Measurements from ENCODE around the gene NBPF6. TPM values are rescaled to one million over a fixed set of nuclear protein-coding genes. Genes with fewer than 3 reads are reported as not detected.
"Not testable (repeated sequence)": the region's sequence is repeated elsewhere in the genome, so short reads cannot be mapped to it uniquely, and the experiment has no call there.

NBPF6 gene
- total RNA-seq, 1 experiment from 2014 or later: not detected

DNA sequence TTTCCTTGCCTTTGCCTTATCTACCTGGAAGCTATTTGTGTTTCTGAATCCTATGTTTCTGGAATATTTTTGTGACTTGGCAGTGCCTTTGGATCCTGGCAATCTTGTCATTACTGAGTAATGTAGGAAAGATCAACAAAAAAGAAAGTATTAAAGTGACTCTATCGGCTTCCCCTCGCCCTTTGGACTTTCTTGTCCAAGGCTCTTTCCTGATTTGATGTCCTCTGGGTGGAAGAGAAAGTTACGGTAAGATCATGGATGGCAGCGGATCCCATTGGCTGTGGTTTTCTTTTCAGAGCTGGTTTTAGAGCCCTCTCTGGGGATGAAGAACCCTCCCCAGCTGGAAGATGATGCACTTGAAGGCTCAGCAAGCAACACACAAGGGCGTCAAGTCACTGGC lies 17.0 kb downstream of the NBPF6 start:
- H3K4me3 ChIP-seq; H3K36me3 ChIP-seq; H3K9me3 ChIP-seq (replicated peaks); H3K27ac ChIP-seq; H3K4me1 ChIP-seq (replicated peaks); H3K27me3 ChIP-seq (replicated peaks); DNase-seq (ENCODE audit: low read depth in 1 of 2, low spot score in 2 of 2): not testable (repeated sequence)

GRCh38 chr1:108470750-108471149 lies 20.6 kb downstream of the NBPF6 start:
- H3K4me3 ChIP-seq; H3K4me1 ChIP-seq (replicated peaks); DNase-seq (ENCODE audit: low read depth in 1 of 2, low spot score in 2 of 2); H3K27ac ChIP-seq; H3K9me3 ChIP-seq (replicated peaks); H3K27me3 ChIP-seq (replicated peaks); H3K36me3 ChIP-seq: not testable (repeated sequence)

- not testable (repeated sequence) for H3K4me3 ChIP-seq
Observed at GRCh38 chr1:108474516-108474915, 24.4 kb downstream of the NBPF6 start.

GRCh38 chr1:108478429-108479015 lies 28.4 kb downstream of the NBPF6 start:
- Histone ChIP-seq H3K27me3 (replicated peaks) (no peaks in the 10 kb centered on the region; the same call in 1 of the 2 replicates), H3K9me3 (replicated peaks) (no peaks in the 10 kb centered on the region), H3K4me3 (no peak overlapping the region)

More at GRCh38 chr1:108474516-108474915, 24.4 kb downstream of the NBPF6 start:
- H3K27ac ChIP-seq; H3K9me3 ChIP-seq (replicated peaks); H3K4me1 ChIP-seq (replicated peaks); H3K27me3 ChIP-seq (replicated peaks); DNase-seq (ENCODE audit: low read depth in 1 of 2, low spot score in 2 of 2); H3K36me3 ChIP-seq: not testable (repeated sequence)

DNA sequence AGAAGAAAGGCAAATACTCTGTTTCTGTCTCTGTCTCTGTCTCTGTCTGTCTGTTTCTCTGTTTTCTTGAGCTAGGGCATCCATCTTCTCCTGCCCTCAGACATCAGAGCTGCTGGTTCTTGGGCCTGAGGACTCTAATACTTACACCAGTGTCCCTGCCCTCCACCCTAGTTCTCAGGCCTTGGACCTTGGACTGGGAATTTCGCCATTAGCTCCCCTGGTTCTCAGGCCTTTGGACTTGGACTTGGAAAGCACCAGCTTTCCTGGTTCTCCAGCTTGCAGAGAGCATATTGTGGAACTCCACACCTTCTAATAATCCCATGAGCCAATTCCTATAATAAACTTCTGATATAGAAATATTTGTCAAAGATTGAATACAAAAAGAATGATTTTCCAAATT lies 32.6 kb downstream of the NBPF6 start:
- Histone ChIP-seq H3K36me3 (no peaks in the 10 kb centered on the region), H3K4me3 (no peak overlapping the region), H3K27me3 (replicated peaks) (no peaks in the 10 kb centered on the region), H3K9me3 (replicated peaks) (no peaks in the 10 kb centered on the region), H3K27ac (no peak overlapping the region), H3K4me1 (replicated peaks) (no peaks in the 10 kb centered on the region)
- DNase-seq (ENCODE audit: low read depth in 1 of 2, low spot score in 2 of 2): no peak

More at GRCh38 chr1:108478429-108479015, 28.4 kb downstream of the NBPF6 start:
- Histone ChIP-seq H3K4me1 (replicated peaks) (no peaks in the 10 kb centered on the region), H3K36me3 (no peaks in the 10 kb centered on the region), H3K27ac (no peak overlapping the region)
- DNase-seq (ENCODE audit: low read depth in 1 of 2, low spot score in 2 of 2): no peak

DNA sequence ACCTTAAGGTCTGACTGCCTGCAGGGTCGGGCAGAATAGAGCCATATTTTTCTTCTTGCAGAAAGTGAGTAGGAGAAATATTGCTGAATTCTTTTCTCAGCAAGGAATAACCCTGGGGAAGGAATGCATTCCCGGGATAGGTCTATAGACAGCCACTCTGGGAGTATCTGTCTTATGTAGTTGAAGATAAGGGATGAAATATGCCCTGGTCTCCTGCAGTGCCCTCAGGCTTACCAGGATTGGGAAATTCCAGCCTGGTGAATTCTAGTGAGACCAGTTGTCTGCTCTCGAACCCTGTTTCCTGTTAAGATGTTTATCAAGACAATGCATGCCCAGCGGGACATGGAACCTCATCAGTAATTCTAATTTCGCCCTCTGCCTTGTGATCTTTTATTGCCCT lies 35.8 kb downstream of the NBPF6 start:
- H3K4me3 ChIP-seq; H3K27ac ChIP-seq; H3K36me3 ChIP-seq; DNase-seq (ENCODE audit: low read depth in 1 of 2, low spot score in 2 of 2); H3K4me1 ChIP-seq (replicated peaks); H3K27me3 ChIP-seq (replicated peaks); H3K9me3 ChIP-seq (replicated peaks): not testable (repeated sequence)

GRCh38 chr1:108486707-108487106 lies 36.6 kb downstream of the NBPF6 start:
- DNase-seq (ENCODE audit: low read depth in 1 of 2, low spot score in 2 of 2): not testable (repeated sequence)

GRCh38 chr1:108495008-108495407 lies 44.9 kb downstream of the NBPF6 start:
- not testable (repeated sequence) for H3K4me1 ChIP-seq (replicated peaks); H3K36me3 ChIP-seq; H3K9me3 ChIP-seq (replicated peaks); H3K27me3 ChIP-seq (replicated peaks); H3K4me3 ChIP-seq; H3K27ac ChIP-seq; DNase-seq (ENCODE audit: low read depth in 1 of 2, low spot score in 2 of 2)

More at GRCh38 chr1:108486707-108487106, 36.6 kb downstream of the NBPF6 start:
- not testable (repeated sequence) for H3K27ac ChIP-seq; H3K9me3 ChIP-seq (replicated peaks); H3K27me3 ChIP-seq (replicated peaks); H3K4me3 ChIP-seq; H3K36me3 ChIP-seq; H3K4me1 ChIP-seq (replicated peaks)

- H3K4me3 ChIP-seq; DNase-seq (ENCODE audit: low read depth in 1 of 2, low spot score in 2 of 2); H3K36me3 ChIP-seq; H3K27ac ChIP-seq; H3K9me3 ChIP-seq (replicated peaks); H3K4me1 ChIP-seq (replicated peaks); H3K27me3 ChIP-seq (replicated peaks): not testable (repeated sequence)
Observed at GRCh38 chr1:108496856-108497255, 46.7 kb downstream of the NBPF6 start.

GRCh38 chr1:108502138-108502537 lies 52.0 kb downstream of the NBPF6 start:
- Histone ChIP-seq H3K4me3 (no peak overlapping the region), H3K27me3 (replicated peaks) (no peaks in the 10 kb centered on the region), H3K4me1 (replicated peaks) (peaks cover 22% of the 10 kb centered on the region), H3K9me3 (replicated peaks) (no peaks in the 10 kb centered on the region), H3K27ac (peak overlapping the region; percentile 76), H3K36me3 (no peaks in the 10 kb centered on the region)
- peak in 1 of 2 experiments; percentile 17 for DNase-seq (ENCODE audit: low read depth in 1 of 2, low spot score in 2 of 2)

GRCh38 chr1:108502624-108503023 lies 52.5 kb downstream of the NBPF6 start:
- no peaks in the 10 kb centered on the region for H3K27me3 ChIP-seq (replicated peaks)
- H3K36me3 ChIP-seq: no peaks in the 10 kb centered on the region
- no peak overlapping the region for H3K4me3 ChIP-seq
- H3K27ac ChIP-seq: peak overlapping the region; percentile 76
- H3K4me1 ChIP-seq (replicated peaks): peaks cover 22% of the 10 kb centered on the region
- no peak for DNase-seq (ENCODE audit: low read depth in 1 of 2, low spot score in 2 of 2)
- no peaks in the 10 kb centered on the region for H3K9me3 ChIP-seq (replicated peaks)

DNA sequence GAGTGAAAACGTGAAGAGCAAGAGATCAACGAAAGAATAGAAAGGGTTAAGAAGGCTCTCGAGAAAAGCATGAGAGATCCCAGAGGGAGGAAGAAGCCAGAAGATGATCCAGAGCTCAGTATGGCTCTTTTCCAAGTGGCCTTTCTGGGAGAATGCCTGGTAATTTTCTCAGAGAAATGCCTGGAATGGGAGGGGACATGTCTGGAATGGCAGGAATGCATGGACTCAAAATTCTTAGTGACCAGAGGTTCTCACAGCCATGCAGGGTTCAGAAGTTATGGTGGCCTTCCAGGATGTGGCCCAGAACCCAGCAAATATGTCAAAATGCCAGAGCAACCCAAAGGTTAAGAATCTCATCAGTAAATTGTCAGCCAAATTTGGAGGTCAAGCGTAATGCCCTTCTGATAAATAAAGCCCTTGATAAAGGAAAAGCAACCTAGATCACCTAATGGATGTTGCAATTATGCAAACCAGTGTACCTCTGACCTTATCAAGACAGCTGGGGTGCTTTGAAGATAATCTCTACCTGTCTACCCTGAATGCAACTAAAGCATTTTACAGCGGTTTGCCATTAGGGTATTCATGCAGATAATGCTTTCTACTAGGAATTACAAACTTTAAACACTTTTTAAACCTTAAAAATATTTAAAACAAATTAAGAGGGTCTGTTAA lies 53.1 kb downstream of the NBPF6 start:
- Histone ChIP-seq H3K4me1 (replicated peaks) (peaks cover 22% of the 10 kb centered on the region), H3K27me3 (replicated peaks) (no peaks in the 10 kb centered on the region), H3K9me3 (replicated peaks) (no peaks in the 10 kb centered on the region), H3K36me3 (no peaks in the 10 kb centered on the region), H3K27ac (peak overlapping the region; percentile 76), H3K4me3 (no peak overlapping the region)
- DNase-seq (ENCODE audit: low read depth in 1 of 2, low spot score in 2 of 2): peak; percentile 73 to 85

GRCh38 chr1:108504447-108504846 lies 54.3 kb downstream of the NBPF6 start:
- Histone ChIP-seq H3K4me1 (replicated peaks) (peaks cover 22% of the 10 kb centered on the region), H3K4me3 (no peak overlapping the region), H3K27ac (no peak overlapping the region), H3K36me3 (no peaks in the 10 kb centered on the region), H3K27me3 (replicated peaks) (no peaks in the 10 kb centered on the region), H3K9me3 (replicated peaks) (no peaks in the 10 kb centered on the region)
- no peak for DNase-seq (ENCODE audit: low read depth in 1 of 2, low spot score in 2 of 2)

GRCh38 chr1:108505763-108506070 lies 55.6 kb downstream of the NBPF6 start:
- Histone ChIP-seq H3K36me3 (no peaks in the 10 kb centered on the region), H3K4me1 (replicated peaks) (peaks cover 22% of the 10 kb centered on the region), H3K9me3 (replicated peaks) (no peaks in the 10 kb centered on the region), H3K27ac (no peak overlapping the region), H3K4me3 (no peak overlapping the region), H3K27me3 (replicated peaks) (no peaks in the 10 kb centered on the region)
- no peak for DNase-seq (ENCODE audit: low read depth in 1 of 2, low spot score in 2 of 2)

- DNase-seq (ENCODE audit: low read depth in 1 of 2, low spot score in 2 of 2): no peak
- no peaks in the 10 kb centered on the region; the same call in 1 of the 2 replicates for H3K27me3 ChIP-seq (replicated peaks)
- H3K9me3 ChIP-seq (replicated peaks): no peaks in the 10 kb centered on the region
- H3K4me3 ChIP-seq: no peak overlapping the region
- H3K36me3 ChIP-seq: no peaks in the 10 kb centered on the region
- no peak overlapping the region for H3K27ac ChIP-seq
- H3K4me1 ChIP-seq (replicated peaks): no peaks in the 10 kb centered on the region
Observed at GRCh38 chr1:108511764-108512163, 61.6 kb downstream of the NBPF6 start.

Data from SJSA1 (cell line).